GM03348 (cell line): Measurements from ENCODE around the gene PRKCA.
"Not testable (repeated sequence)": the region's sequence is repeated elsewhere in the genome, so short reads cannot be mapped to it uniquely, and the experiment has no call there.

ENCODE experiments used
- DNase-seq: peaks from one replicate; pipeline ENCODE4 v3.0.0; 2012; ENCODE audit warnings: low spot score

The PRKCA gene

GRCh38 chr17:66353937-66354401 is 51.6 kb downstream of the PRKCA start:
- peak; percentile 13 for DNase-seq

- DNase-seq = no peak
Measured at GRCh38 chr17:66354472-66354871, 52.1 kb downstream of the PRKCA start.

GRCh38 chr17:66354981-66355380 is 52.6 kb downstream of the PRKCA start:
- peak; percentile 51 for DNase-seq

- no peak for DNase-seq
Measured at GRCh38 chr17:66355510-66355909, 53.1 kb downstream of the PRKCA start.

GRCh38 chr17:66357037-66357436 is 54.6 kb downstream of the PRKCA start:
- DNase-seq = peak; percentile 13

- no peak for DNase-seq
Measured at GRCh38 chr17:66359351-66359750, 56.9 kb downstream of the PRKCA start.

GRCh38 chr17:66360961-66361565 is 58.6 kb downstream of the PRKCA start:
- DNase-seq = not testable (repeated sequence)

- no peak for DNase-seq
Measured at GRCh38 chr17:66364508-66364907, 62.1 kb downstream of the PRKCA start.

- no peak for DNase-seq
Measured at GRCh38 chr17:66364990-66365490, 62.6 kb downstream of the PRKCA start.

- DNase-seq = no peak
Measured at GRCh38 chr17:66365903-66366302, 63.5 kb downstream of the PRKCA start.

- no peak for DNase-seq
Measured at GRCh38 chr17:66367107-66367506, 64.7 kb downstream of the PRKCA start.

GRCh38 chr17:66369830-66370229 is 67.4 kb downstream of the PRKCA start:
- no peak for DNase-seq

- no peak for DNase-seq
Measured at GRCh38 chr17:66371561-66371960, 69.1 kb downstream of the PRKCA start.

GRCh38 chr17:66372182-66372581 is 69.8 kb downstream of the PRKCA start:
- DNase-seq = no peak

- no peak for DNase-seq
Measured at GRCh38 chr17:66373079-66373478, 70.7 kb downstream of the PRKCA start.

- DNase-seq = no peak
Measured at GRCh38 chr17:66373944-66374817, 71.8 kb downstream of the PRKCA start.

- DNase-seq = no peak
Measured at GRCh38 chr17:66375121-66375520, 72.7 kb downstream of the PRKCA start.

GRCh38 chr17:66378296-66378695 is 75.9 kb downstream of the PRKCA start:
- DNase-seq = no peak

- DNase-seq = no peak
Measured at GRCh38 chr17:66379544-66379943, 77.1 kb downstream of the PRKCA start.

- DNase-seq = no peak
Measured at GRCh38 chr17:66379996-66380395, 77.6 kb downstream of the PRKCA start.

GRCh38 chr17:66381701-66382362 is 79.4 kb downstream of the PRKCA start:
- DNase-seq = no peak

GRCh38 chr17:66383333-66383732 is 80.9 kb downstream of the PRKCA start:
- peak; percentile 79 for DNase-seq
